SH-SY5Y (cell line): ENCODE results near the gene CDKL1.

Experiments used
- GATA2 ChIP-seq: IDR thresholded peaks from 2 replicates; pipeline ENCODE4 v1.6.1; 2011; ENCODE audit warnings: mild to moderate bottlenecking, low read depth, low read length
- GATA3 ChIP-seq: IDR thresholded peaks from 2 replicates; pipeline ENCODE4 v1.6.1; 2011; ENCODE audit warnings: low read depth, mild to moderate bottlenecking, low read length, moderate library complexity

Gene CDKL1

GRCh38 chr14:50352584-50352983 is 44.1 kb downstream of the CDKL1 start:
- TF ChIP-seq GATA2 (no peak), GATA3 (no peak)

- no peak for TF ChIP-seq GATA3
- TF ChIP-seq GATA2, result no peak
Observed at GRCh38 chr14:50350975-50351374, 45.7 kb downstream of the CDKL1 start.

GRCh38 chr14:50348933-50349332 is 47.7 kb downstream of the CDKL1 start:
- TF ChIP-seq GATA3 (no peak), GATA2 (no peak)

DNA sequence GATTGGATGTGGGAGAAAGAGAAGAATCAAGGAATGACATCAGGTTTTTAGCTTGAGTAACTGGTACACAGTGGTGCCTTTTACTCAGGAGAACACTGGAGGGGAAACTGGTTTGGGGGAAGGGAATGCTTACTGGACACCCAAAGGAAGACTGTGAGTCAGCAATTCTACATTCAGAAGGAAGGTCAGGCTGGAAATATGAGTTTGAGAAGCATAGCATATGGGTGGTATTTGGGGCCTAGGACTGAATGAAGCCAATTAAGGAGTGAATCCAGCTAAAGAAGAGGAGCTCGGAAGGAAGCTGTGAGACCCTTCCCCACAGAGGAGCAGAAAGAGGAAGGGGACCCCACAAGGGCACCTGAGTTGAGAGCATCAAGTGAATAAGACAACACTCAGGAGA is 49.2 kb downstream of the CDKL1 start:
- TF ChIP-seq GATA3, result no peak
- no peak for TF ChIP-seq GATA2

DNA sequence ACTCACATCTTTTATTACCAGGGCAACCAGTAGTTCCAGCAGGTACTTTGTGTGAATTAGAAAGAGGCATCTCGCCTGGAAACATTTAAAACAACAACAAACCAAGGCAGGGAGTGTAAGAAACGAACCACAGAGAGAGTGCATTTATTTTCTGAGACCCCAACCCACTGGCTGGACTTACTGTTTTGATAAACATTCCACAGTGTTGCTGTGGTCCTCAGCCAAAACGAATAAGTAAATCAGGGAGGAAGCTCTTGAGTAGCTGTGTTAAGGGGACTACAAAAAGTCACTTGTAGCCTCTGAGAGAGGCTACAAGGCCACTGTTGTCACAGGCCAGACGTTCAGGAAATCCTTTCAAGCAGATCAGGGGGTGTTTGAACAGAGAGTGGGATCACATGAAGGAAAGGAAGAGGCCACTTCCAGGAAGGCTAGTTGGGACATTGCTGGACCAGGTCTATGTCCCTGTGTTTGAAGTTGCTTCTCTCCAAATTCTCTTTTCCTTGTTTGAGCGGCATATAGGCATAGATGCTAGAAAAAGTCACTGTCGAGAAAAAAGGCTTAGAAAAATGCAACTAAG is 50.7 kb downstream of the CDKL1 start:
- TF ChIP-seq GATA2 (no peak), GATA3 (no peak)

DNA sequence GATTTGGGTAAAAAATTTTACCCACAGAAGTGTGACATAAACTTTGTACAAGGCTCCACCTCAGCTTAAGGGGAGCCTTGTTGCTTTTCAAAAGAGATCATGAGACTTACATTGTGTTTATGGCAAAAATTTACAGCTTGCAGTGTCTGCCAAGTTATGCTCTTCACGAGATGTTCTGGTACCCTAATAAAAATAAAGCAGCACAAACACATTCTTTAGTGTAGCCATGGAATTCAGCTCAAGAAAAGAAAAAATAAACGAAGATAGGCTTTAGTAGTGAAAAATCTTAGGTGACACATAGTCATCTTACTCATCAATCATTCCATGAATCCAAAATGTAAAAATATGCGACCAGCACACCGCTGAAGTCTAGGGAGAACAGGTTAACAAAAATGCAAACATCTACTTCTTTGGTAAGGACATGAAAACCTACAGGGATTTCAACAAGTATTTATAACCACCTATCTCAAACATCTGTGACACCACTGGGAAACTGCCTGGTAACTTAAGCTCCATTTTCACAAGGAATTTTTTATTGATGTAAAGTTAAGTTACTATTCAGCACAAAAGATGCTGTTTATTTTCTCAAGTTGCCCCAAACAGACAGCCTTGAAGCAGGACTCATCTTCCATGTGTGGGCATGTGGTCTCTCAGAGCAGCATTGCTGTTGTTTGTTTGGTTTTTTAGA is 51.7 kb downstream of the CDKL1 start:
- TF ChIP-seq GATA3 (no peak), GATA2 (no peak)

- TF ChIP-seq GATA2 (no peak), GATA3 (no peak)
Observed at GRCh38 chr14:50344116-50344775, 52.4 kb downstream of the CDKL1 start.

DNA sequence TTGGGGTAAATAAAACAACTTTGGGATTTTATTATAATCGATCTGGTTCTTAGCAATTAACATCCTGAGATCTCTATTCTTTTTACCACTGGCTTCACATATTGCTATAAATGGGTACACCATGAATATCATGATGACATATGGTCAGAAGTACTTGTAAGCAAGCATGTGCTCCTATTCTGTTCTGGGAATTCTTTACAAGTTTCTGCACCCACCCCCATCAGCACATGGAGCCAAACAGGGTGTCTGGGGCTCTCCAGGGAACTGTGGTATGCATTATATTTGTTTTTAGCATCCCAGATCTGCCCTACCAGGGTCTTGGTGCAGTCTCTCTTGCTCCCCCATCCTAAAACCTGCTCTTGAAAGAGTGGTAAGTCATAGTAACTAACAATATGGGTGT is 53.2 kb downstream of the CDKL1 start:
- no peak for TF ChIP-seq GATA2

DNA sequence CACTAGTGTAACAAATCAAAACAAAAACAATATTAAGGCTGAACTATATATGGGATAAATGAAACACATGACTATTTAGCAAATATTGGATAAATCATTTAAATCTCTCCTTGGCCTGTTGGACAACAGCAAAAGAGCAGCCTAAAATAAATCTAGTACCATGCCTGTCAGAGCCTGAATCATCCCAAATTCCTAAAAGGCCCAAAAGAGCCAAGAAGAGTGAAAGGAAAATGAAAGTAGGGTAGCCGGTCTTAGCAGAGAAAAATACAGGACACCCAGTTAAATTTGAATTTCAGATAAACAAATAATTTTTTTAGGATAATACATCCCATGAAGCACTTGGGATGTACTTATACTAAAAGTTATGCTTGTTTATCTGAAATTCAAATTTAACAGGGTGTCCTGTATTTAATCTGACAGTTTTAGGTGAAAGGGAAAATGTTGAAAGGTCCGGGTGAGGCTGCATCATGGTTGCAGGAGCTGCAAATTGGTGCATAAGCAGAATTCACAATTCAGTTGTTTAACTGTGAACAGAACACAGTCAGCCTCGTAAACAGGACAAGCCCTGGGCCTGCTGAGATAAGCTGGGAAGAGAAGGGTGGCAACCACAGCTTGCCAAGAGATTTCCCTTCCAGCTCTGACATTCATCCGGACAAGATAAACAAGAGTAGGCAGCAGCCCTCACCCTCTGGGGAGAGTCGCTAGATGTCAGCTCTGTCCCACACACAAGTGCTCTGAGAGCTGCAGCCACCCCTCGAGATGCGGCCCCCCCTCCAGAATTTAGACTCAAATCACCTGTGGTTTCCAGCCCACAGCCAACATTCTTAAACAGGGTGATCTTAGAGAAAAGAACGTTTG is 54.2 kb downstream of the CDKL1 start:
- TF ChIP-seq GATA2, result peak; percentile 75
- TF ChIP-seq GATA3, result no peak

DNA sequence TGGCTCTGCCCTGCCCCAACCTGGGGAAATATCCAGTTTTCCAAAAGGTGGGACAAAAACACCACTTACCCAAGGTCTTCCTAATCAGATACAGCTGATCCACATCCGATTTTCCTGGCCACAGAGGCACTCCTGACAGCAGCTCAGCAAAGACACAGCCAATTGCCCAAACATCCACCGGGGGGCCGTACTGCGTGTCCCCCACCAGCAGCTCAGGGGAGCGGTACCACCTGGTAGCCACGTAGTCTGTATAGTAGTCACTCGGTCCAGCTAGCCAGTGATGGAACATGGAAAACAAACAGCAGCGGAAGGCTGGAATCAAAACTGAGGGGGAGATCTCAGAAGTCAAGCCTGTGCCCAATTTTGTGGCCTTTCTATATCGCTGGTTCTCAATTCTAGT is 55.7 kb downstream of the CDKL1 start:
- TF ChIP-seq GATA3 (no peak), GATA2 (no peak)

DNA sequence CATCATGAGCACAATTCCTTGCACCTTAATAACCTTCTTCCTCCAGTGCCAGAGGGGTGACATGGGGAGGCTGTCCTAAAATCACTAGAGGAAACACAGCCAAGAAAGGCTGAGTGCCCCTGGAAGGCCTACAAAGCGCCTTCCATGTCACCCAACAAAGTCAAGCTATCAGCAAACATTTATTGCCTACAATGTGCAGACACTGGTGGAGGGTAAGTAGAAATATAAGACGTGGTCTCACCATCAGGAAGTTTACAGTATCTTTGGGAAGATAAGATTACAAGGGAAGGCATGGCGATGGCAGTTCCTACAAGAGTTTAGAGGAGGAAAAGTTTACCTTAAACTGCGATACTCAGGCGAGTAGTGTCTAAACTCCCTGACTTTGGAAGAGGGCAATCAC is 56.6 kb downstream of the CDKL1 start:
- no peak for TF ChIP-seq GATA3

GRCh38 chr14:50339178-50339804 is 57.4 kb downstream of the CDKL1 start:
- TF ChIP-seq GATA3 (no peak), GATA2 (no peak)

- TF ChIP-seq GATA3 (no peak), GATA2 (no peak)
Observed at GRCh38 chr14:50338587-50338986, 58.1 kb downstream of the CDKL1 start.

- TF ChIP-seq GATA3 (no peak), GATA2 (peak; percentile 46)
Observed at GRCh38 chr14:50335989-50336824, 60.5 kb downstream of the CDKL1 start.
